ENCODE measurements around the gene DGKE. TPM values are rescaled to one million over a fixed set of nuclear protein-coding genes. Genes with fewer than 3 reads are reported as not detected.

DGKE gene
- total and polyA plus RNA-seq, 2 donors (not counting 3 experiments of a cell fraction or from before 2014, with no cell fraction given), result 4.9 to 22.9 TPM

GRCh38 chr17:56833057-56833808 is 718 bp upstream of the DGKE start:
- H3K36me3 ChIP-seq (ENCODE audit: control insufficient read depth in 2 of 2, extremely low read depth in 1 of 2, insufficient read depth in 2 of 2, low read length in 2 of 2), result peaks cover 0 to 2% of the 10 kb centered on the region in 2 experiments
- FAIRE-seq (peak; percentile 44), DNase-seq (ENCODE audit: low read depth, low spot score) (peak; percentile 62)
- H3K4me2 ChIP-seq (ENCODE audit: insufficient read depth, low read length), result peak overlapping the region; percentile 81
- H3K4me3 ChIP-seq (replicated peaks in 1 of 3; ENCODE audit: insufficient read depth in 1 of 3, low read depth in 1 of 3, low read length in 3 of 3), result peak overlapping the region; percentile 64 to 77 (median 77)
- ChIA-PET POLR2A (interaction anchor here (1.0 to 1.8 kb wide), 2 partner anchors 34 to 81 kb away, joined by 5 to 7 read pairs; partner anchors contain the start of gene TRIM25), CTCF (interaction anchor here (1.0 to 7.8 kb wide), 7 partner anchors 8 to 81 kb away, joined by 3 to 71 read pairs (median 4); partner anchors contain the start of gene TRIM25)
- H3K27me3 ChIP-seq (ENCODE audit: control insufficient read depth in 2 of 2, insufficient read depth in 2 of 2, low read length in 2 of 2), result no peaks in the 10 kb centered on the region
- H3K9ac ChIP-seq (replicated peaks; ENCODE audit: extremely low read depth, insufficient read depth, low read length), result peak overlapping the region; percentile 83
- peaks cover 38% of the 10 kb centered on the region for H3K4me1 ChIP-seq (ENCODE audit: control insufficient read depth, extremely low read depth, insufficient read depth, low read length)
- peak overlapping the region; percentile 60 for H2AFZ ChIP-seq (ENCODE audit: low read depth, low read length)
- dilution Hi-C loops (cut with MboI; ENCODE audit: extremely low pct_ligation_motif_present, low sequenced_read_pairs), result no loop called here
- TF ChIP-seq POLR2A (IDR thresholded peaks at IDR 0.05; ENCODE audit: low read depth, low read length) (no peak), POLR2AphosphoS5 (IDR thresholded peaks at IDR 0.05; ENCODE audit: insufficient read depth, low read depth, low read length) (peak; percentile 48), MAX (IDR thresholded peaks at IDR 0.05; ENCODE audit: insufficient read depth, insufficient read length) (no peak)
- intact Hi-C loops (cut with micrococcal nuclease), result loop anchor here (1.0 kb wide), 3 partner anchors 14 to 81 kb away; partner anchors contain the start of gene TRIM25
- no TSS peak for BruUV-seq (replicated peaks)
- no peaks in the 10 kb centered on the region for H3K9me3 ChIP-seq (replicated peaks; ENCODE audit: control insufficient read depth, insufficient read depth, low read length)
- H3K79me2 ChIP-seq (ENCODE audit: control insufficient read depth, insufficient read depth, low read length), result peaks cover 29% of the 10 kb centered on the region
- peak overlapping the region; percentile 76 for H3K27ac ChIP-seq (ENCODE audit: insufficient read depth, low read depth, low read length)
- no peaks in the 10 kb centered on the region for H3K9me1 ChIP-seq (replicated peaks; ENCODE audit: control insufficient read depth, extremely low read depth, insufficient read depth, low read length)
- no peaks in the 10 kb centered on the region for H4K20me1 ChIP-seq (replicated peaks; ENCODE audit: control insufficient read depth, extremely low read depth, insufficient read depth, low read length)

GRCh38 chr17:56834380-56835263 is 671 bp downstream of the DGKE start:
- Histone ChIP-seq H3K9me3 (replicated peaks; ENCODE audit: control insufficient read depth, insufficient read depth, low read length) (no peaks in the 10 kb centered on the region), H4K20me1 (replicated peaks; ENCODE audit: control insufficient read depth, extremely low read depth, insufficient read depth, low read length) (no peaks in the 10 kb centered on the region), H3K4me3 (replicated peaks in 1 of 3; ENCODE audit: insufficient read depth in 1 of 3, low read depth in 1 of 3, low read length in 3 of 3) (peak overlapping the region; percentile 57 to 76 (median 61)), H3K9ac (replicated peaks; ENCODE audit: extremely low read depth, insufficient read depth, low read length) (peak overlapping the region; percentile 80), H3K27ac (ENCODE audit: insufficient read depth, low read depth, low read length) (peak overlapping the region; percentile 83), H3K27me3 (ENCODE audit: control insufficient read depth in 2 of 2, insufficient read depth in 2 of 2, low read length in 2 of 2) (no peaks in the 10 kb centered on the region), H2AFZ (ENCODE audit: low read depth, low read length) (peak overlapping the region; percentile 84), H3K4me1 (ENCODE audit: control insufficient read depth, extremely low read depth, insufficient read depth, low read length) (peaks cover 51% of the 10 kb centered on the region), H3K9me1 (replicated peaks; ENCODE audit: control insufficient read depth, extremely low read depth, insufficient read depth, low read length) (no peaks in the 10 kb centered on the region), H3K4me2 (ENCODE audit: insufficient read depth, low read length) (peak overlapping the region; percentile 41), H3K36me3 (ENCODE audit: control insufficient read depth in 2 of 2, extremely low read depth in 1 of 2, insufficient read depth in 2 of 2, low read length in 2 of 2) (no peaks in the 10 kb centered on the region), H3K79me2 (ENCODE audit: control insufficient read depth, insufficient read depth, low read length) (peaks cover 31% of the 10 kb centered on the region)
- POLR2A ChIA-PET, result interaction anchor here (0.6 to 1.8 kb wide), 5 partner anchors 33 to 1158 kb away, joined by 3 to 8 read pairs (median 7); partner anchors contain the start of gene TRIM25
- DNase-seq (ENCODE audit: low read depth, low spot score) (peak; percentile 51), FAIRE-seq (no peak)
- intact Hi-C loops (cut with micrococcal nuclease) (loop anchor here (1.0 to 5.0 kb wide), 2 partner anchors 103 to 1082 kb away; partner anchors contain the start of gene PCTP), dilution Hi-C loops (cut with MboI; ENCODE audit: extremely low pct_ligation_motif_present, low sequenced_read_pairs) (no loop called here)
- CTCF ChIA-PET, result interaction anchor here (0.6 to 7.8 kb wide), 9 partner anchors 7 to 893 kb away, joined by 3 to 71 read pairs (median 4); partner anchors contain the start of gene TRIM25
- TF ChIP-seq POLR2A (IDR thresholded peaks at IDR 0.05; ENCODE audit: low read depth, low read length), result no peak
- no peak for TF ChIP-seq MYC (IDR thresholded peaks at IDR 0.05; ENCODE audit: low read depth, low read length)
- no peak for TF ChIP-seq JUN (IDR thresholded peaks at IDR 0.05; ENCODE audit: borderline replicate concordance, insufficient read depth, insufficient read length, low read depth)
- TF ChIP-seq POLR2AphosphoS5 (IDR thresholded peaks at IDR 0.05; ENCODE audit: insufficient read depth, low read depth, low read length), result no peak
- TF ChIP-seq CTCF (IDR thresholded peaks at IDR 0.05; ENCODE audit: extremely low read depth in 1 of 2, insufficient read depth in 1 of 2, low read depth in 1 of 2, low read length in 2 of 2), result peak in 1 of 2 donors; percentile 13
- no peak for TF ChIP-seq MAX (IDR thresholded peaks at IDR 0.05; ENCODE audit: insufficient read depth, insufficient read length)
- TF ChIP-seq GATA2 (IDR thresholded peaks at IDR 0.05; ENCODE audit: insufficient read depth, insufficient read length, low read depth, low read length), result no peak
- no TSS peak for BruUV-seq (replicated peaks)

Measured in endothelial cell of umbilical vein (primary cell).